ENCODE results near the gene PPP1R13B. TPM values are rescaled to one million over a fixed set of nuclear protein-coding genes. Genes with fewer than 3 reads are reported as not detected.

PPP1R13B gene, protein sequence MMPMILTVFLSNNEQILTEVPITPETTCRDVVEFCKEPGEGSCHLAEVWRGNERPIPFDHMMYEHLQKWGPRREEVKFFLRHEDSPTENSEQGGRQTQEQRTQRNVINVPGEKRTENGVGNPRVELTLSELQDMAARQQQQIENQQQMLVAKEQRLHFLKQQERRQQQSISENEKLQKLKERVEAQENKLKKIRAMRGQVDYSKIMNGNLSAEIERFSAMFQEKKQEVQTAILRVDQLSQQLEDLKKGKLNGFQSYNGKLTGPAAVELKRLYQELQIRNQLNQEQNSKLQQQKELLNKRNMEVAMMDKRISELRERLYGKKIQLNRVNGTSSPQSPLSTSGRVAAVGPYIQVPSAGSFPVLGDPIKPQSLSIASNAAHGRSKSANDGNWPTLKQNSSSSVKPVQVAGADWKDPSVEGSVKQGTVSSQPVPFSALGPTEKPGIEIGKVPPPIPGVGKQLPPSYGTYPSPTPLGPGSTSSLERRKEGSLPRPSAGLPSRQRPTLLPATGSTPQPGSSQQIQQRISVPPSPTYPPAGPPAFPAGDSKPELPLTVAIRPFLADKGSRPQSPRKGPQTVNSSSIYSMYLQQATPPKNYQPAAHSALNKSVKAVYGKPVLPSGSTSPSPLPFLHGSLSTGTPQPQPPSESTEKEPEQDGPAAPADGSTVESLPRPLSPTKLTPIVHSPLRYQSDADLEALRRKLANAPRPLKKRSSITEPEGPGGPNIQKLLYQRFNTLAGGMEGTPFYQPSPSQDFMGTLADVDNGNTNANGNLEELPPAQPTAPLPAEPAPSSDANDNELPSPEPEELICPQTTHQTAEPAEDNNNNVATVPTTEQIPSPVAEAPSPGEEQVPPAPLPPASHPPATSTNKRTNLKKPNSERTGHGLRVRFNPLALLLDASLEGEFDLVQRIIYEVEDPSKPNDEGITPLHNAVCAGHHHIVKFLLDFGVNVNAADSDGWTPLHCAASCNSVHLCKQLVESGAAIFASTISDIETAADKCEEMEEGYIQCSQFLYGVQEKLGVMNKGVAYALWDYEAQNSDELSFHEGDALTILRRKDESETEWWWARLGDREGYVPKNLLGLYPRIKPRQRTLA
- 2.9 and 5.8 TPM in 2 replicates for polyA plus RNA-seq

DNA sequence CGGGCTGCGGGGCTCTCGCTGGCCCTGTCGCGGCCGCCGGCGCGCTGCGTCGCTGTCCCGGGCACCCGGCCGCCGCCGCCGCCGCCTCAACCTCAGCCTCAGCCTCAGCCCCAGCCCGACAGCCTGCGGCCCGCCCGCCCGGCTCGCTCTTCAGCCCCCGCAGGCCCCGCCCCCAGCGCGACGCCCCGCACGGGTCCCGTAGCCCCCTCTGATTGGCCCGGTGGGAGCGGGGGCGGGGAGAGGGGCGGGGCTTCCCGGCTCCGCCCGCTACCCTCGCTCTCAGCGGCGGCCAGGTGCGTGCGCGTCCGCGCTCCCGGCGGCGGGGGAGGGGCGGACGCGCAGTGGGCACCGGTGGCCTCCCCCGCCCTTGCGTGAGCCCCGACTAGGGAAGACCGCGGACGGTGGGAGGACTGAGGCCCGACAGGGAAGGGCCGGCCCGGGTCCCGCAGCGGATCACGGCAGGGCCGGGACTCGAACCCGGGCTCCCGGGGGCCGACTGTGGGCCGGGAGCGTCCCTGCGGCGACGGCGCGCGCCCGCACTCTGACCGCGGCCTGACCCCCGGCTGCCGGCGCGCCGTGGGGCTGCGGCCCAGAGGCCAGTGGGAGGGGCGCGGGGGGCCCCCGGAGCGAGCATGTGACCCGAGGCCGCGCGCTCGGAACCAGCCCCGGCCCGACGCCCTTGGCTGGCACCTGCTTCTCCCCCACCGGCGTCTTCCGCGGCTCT lies at the start of gene PPP1R13B:
Gene PPP1R13B (minus strand): TSS at position 125 of the 724 bp plus-strand sequence. CDS start 268 bp downstream, outside the sequence.

DNA sequence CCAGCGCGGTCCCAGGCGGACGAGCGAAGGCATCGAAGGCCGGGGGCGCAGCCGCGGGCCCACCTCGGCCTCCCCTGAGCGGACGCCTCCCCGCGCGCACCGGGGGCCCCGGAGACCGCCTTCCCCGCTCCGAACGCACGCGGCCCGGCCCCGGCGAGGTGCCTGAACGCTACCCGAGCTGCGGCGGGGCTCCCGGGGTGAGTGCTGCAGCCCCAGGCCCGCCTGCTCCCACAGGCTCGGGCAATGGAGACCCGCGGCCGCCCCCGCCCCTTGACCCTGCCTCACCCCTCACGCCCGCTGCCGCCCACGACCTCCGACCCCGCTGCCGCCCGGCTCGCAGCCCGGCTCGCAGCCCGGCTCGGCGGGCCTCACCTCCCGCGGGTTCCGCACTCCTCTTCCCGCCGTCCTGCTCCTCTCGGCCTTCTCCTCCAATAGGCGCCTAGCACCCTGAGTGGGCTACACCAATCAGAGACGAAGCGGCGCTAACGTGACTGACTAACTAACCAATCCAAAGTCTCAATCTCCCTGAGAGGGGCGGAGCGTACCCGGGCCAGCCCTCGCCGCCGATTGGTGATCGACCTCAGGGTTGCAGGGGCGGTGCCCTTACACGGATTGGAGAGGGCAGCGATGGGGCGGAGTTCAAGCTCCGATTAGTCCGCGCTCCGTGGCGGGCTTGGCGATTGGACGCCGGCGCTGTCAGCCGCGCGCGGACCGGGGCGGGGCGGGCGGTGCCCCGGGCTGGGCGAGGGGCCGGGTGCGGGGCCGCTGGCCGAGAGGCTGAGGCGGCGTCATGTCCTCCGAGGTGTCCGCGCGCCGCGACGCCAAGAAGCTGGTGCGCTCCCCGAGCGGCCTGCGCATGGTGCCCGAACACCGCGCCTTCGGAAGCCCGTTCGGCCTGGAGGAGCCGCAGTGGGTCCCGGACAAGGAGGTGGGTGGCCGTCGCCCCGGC lies 132.0 kb downstream of the PPP1R13B start, which contains the start of the genes XRCC3 and ZFYVE21:
Gene XRCC3 (minus strand): TSS at position 400 of the 949 bp plus-strand sequence. CDS start 4,364 bp downstream, outside the sequence.
Gene ZFYVE21 (plus strand): TSS at position 759 of the 949 bp plus-strand sequence. CDS start 32 bp downstream, at position 791.

Other genes starting within 250 kb of the PPP1R13B start
- 260 and 296 TPM in 2 replicates for gene KLC1, start 218.4 kb downstream of the PPP1R13B start, polyA plus RNA-seq
- not detected in 2 replicates for gene XRCC3, start 132.1 kb downstream of the PPP1R13B start, polyA plus RNA-seq
- gene ZFYVE21, start 131.8 kb downstream of the PPP1R13B start, polyA plus RNA-seq = 33.5 and 39.3 TPM in 2 replicates
- gene TDRD9, start 80.9 kb upstream of the PPP1R13B start, polyA plus RNA-seq = 10.1 and 20.3 TPM in 2 replicates
- 3.6 and 6.3 TPM in 2 replicates for gene RD3L, start 95.0 kb upstream of the PPP1R13B start, polyA plus RNA-seq
- not detected in 2 replicates for gene ASPG, start 238.1 kb upstream of the PPP1R13B start, polyA plus RNA-seq

Data from Purkinje cell (primary cell).